Fibroblast of skin of left quadriceps (primary cell): ENCODE measurements around the gene CINP.

Experiments
- DNase-seq, 2 experiments: peaks; one replicate each; pipeline ENCODE4 v3.0.0-alpha.2; 2013; ENCODE audit warnings: low read depth in 2 of 2

The CINP gene

DNA sequence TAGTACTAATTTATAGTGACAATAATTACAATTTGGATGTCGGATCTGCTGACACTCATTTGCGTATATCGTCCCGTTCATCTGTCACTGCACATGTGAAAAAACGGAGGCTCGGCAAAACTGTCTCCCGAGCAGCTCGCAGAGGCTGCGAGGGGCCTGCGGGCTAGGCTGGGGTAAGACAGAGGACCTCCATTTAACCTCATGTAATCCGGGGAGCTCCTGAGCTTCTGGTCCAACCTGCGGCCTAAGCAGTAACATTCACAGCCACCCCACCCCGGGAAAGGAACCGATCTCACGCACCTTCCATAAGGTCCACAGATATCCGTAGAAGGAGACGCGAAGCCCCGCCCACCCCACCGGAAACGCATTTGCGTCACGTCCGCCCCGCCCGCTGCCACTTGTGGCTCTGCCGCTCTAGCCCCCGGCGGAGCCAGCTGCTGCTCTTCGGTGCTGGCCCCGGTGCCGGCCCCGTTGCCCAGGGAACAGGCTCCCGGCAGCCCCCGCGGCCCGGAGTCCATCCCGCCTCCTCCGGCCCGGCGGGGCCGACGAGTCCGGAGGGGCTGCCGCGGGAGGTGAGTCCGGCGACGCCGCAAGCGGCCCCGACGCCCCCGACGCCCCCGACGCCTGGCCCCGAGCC, at the start of gene CINP, which contains the start of gene TECPR2:
Gene CINP, minus strand, starts transcription at position 346 of the 637 bp plus-strand sequence. Its CDS starts 39 bp downstream, at position 307.
Gene TECPR2, plus strand, starts transcription at position 397 of the 637 bp plus-strand sequence. CDS start 13,781 bp downstream, outside the sequence.
- peak; percentile 84 for DNase-seq

DNA sequence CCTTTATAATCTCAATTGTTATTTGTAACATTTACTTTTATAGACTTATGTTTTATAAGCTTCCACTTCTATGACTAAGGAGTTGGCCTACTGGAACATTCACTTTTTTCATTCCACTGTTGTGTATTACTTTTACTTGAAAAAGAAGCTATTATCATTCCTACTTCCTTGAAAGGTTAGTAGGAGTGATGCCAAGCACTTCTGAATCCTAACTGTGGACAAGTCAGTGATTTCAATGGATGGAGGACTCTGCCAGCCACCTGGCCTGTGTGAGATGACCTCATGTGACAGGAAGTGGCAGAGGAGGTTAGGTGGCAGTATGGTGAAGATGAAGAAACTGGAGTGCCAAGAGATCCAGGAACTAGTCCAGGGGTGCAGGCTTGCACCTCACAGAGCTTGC, 46.0 kb upstream of the CINP start:
- DNase-seq, result no peak

DNA sequence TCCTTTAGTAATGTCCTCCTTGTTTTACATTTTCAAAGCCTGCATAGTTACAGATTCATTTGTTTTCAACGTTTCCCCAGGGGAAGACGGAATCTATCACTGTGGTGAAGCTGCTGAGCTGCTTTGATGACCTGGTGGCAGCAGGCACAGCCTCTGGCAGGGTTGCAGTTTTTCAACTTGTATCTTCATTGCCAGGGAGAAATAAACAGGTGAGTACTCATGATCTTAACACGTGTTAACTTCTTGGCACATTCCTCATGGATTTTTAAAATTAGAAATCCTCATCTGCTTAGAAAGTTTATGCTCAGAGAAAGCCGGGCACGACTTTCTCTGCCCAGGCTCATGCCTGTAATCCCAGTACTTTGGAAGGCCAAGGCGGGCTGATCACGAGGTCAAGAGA, 44.6 kb upstream of the CINP start:
- DNase-seq, result no peak

DNA sequence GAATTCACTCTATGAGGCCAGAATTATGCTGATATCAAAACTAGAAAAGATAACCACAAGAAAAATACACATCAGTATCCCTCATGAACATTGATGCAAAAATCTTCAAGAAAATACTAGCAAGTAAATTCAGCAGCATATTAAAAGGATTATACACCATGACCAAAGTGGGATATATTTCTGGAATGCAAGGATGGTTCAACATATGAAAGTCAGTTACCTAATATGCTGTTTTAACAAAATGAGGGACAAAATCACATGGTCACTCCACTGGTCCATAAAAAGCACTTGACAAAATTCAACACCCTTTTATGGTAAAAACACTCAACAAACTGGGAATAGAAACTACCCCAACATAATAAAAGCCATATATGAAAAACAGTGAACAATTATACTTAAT, 40.3 kb upstream of the CINP start:
- no peak for DNase-seq

DNA sequence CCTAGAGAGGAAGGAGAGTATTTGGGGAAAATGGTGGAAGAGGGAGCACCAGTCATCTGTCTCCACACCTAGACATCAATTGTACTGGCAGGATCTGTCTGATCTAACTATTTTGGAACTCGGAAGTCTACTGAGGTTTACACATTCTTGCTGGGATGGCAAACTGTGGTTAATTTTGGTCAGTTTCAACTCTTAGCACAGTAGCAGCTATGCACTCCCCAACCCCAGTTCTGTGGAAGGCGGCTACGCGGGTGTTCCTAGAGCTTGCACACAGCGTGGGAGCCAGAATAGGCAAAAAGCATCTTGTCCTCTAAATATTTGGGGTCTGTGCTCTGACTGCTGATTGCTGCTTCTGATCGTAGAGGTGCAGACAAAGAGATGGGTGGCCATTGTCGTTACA, 33.8 kb upstream of the CINP start:
- peak; percentile 9 to 10 for DNase-seq

DNA sequence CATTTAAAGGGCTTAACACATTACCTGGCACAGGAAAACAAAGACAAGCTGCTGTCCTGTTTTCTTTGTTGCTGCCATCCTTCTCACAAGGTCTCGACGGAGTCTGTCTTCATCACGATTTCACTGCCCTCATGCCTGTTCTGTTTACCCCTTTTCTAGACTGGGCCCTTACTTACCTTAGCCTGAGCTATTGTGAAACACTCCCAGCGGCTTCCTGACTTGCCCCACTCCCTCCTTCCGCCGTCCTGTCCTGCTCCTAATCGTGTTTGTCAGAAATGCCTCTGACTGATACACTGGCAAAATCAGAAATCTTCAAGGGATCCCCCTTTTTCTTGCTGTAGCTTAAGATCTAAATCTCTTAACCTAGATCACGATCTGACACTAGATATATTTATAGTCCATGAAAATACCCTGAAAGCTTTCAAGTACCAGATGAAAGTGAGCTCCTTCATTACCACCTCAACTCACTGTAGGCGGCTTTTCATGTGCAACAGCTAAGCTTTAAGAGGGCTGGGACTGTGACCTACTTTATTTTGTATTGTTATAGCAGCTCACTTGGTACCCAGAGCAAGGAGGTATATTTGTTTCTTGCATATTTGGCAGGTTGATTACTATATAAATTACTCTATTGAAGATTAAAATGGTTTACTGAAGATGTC, 32.2 kb upstream of the CINP start:
- no peak for DNase-seq

DNA sequence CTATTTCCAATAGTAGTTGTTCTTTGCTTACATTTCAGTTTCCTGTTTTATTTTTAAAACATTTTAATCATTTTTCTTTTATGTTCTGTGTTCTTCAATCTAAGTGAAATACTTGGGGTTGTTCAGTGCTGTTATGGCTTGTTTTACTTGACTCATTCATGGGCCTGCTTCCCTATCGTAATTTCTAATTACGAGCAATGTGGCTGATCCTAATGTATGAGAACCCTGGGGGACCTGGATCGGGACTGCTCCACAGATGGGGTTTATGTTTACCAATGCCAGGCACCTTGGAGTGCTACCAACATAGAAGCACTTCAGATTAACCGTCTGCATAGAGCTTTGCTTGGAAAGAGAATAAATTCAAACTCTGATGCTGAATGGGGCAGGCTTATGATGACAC, 29.8 kb upstream of the CINP start:
- DNase-seq, result no peak

DNA sequence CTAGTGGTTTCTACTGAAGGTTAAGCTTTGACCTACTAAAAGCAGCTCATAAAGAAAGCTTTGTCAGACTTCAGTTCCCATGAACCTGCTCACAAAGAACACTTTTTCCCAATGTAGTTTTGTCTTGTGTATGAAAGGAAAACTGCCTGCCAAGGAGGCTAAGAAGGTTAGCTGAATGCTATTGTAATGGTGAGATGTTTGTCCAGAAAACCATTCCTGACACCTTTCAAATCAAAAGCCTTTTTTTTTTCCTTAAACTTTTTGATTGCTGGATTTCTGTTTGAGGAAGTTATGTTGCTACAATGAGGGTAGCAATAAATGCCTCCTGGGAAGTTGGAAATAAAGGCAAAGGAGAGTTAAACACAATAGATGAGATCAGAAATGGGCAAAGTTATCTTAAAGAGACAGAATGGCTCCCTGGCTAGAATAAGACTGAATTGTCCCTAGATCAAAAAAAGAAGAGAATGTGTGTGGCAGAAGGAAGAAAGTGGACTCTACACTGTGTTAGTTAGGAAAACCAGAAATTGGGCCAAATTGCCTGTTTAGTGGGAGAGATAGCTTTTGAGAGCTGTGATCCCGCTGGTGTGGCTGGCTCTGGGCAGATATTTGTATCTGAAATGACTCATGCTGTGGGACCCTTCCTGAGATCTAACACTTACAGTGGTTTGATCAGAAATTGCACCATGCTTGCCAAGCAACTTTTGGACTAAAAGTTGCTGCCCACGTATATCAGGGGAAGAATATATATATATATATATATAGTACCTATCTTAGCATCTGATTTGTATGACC, 27.6 kb upstream of the CINP start:
- DNase-seq, result no peak

DNA sequence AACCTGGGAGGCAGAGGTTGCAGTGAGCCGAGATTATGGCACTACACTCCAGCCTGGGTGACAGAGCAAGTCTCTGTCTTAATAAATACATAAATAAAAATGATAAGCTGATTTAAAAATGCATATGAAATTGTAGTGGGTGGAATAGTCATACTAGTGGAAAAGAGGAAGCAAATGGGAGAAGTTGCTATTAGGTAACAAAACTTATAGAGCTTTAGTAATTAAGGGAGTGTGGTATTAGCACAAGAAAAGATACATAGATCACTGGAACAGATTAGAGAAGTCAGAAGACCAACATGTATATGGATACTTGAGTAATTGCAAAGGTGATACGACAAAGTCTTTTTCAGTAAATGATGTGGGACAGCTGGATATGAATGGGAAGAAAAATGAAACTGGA, 26.6 kb upstream of the CINP start:
- DNase-seq, result no peak

DNA sequence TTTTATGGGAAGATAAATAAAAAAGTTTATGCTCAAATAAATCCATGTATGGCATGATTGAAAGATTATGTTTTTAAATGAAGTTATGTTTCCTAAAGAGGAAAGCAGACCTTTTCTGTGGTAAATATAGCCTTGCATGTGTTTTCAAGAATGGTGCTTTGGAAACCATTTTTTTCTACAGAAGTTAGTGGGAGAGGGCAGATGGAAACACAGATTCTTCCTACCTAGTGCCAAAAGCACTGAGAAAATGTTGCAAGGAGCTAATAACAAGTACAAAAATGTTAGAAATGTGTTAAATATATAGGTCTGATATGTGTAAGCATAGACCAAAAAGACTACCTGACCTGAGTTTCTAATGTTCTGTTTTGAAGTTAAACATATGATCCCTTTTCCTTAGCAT, 24.4 kb upstream of the CINP start:
- no peak for DNase-seq

DNA sequence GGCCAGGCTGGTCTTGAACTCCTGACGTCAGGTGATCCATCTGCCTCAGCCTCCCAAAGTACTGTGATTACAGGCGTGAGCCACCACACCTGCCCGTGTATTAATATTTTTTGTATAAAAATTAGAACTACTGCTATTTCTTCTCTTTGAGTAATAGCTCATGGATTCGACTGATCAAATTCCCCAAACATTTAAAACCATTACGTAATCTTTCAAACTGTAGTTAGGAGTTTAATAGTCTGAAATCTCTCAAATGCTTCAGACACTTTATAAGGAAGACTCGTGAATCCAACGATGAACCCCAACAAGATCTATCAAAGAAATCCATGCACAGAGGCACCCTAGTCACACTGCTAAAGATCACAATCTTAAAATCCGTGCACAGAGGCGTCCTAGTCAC, 16.1 kb upstream of the CINP start:
- no peak for DNase-seq

DNA sequence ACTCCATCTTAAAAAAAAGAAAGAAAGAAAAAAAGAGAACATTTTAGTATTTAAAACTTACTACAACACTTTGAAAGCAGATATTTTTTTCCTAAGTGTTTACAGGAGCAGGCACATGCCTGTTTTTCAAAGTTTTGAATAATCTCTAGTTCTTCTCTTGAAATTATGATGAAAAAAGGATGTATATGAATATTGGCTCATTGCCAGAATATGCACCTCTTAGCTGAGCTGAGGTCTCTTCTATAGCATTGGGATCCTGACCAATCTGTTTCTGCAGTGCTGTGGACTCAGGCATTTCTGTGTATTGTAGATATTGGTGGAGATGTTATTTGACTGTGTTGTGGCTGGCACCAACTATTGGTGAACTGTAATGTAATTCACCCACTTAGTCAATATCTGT, 15.0 kb upstream of the CINP start:
- DNase-seq, result no peak

DNA sequence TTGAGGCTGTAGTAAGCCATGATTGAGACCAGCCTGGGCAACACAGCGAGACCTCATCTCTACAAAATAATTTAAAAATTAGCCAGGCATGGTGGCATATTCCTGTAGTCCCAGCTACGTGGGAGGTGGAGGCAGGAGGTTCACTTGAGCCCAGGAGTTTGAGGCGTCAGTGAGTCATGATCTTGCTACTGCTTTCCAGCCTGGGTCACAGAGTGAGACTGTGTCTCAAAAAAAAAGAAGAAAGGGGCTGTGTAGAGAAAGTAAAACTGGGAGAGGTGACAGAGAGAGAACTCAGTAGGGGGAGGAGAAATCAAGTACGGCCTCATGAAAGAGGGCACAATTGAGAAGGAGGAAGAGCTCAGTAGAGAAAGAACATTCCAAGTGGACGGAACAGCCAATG, 12.4 kb upstream of the CINP start:
- no peak for DNase-seq

DNA sequence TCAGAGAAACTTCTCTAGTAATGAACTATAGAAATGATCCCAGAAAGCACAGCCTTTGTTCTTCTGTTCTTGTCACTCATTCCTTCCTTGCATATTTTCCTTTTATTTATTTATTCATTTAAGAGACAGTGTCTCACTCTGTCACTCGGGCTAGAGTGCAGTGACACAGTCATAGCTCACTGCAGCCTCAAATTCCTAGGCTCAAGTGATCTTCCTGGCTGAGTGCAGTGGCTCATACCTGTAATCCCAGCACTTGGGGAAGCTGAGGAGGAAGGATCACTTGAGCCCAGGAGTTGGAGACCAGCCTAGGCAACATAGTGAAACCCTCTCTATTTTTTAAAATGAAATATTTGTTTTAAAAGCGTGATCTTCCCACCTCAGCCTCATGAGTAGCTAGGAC, 11.6 kb upstream of the CINP start:
- no peak for DNase-seq

DNA sequence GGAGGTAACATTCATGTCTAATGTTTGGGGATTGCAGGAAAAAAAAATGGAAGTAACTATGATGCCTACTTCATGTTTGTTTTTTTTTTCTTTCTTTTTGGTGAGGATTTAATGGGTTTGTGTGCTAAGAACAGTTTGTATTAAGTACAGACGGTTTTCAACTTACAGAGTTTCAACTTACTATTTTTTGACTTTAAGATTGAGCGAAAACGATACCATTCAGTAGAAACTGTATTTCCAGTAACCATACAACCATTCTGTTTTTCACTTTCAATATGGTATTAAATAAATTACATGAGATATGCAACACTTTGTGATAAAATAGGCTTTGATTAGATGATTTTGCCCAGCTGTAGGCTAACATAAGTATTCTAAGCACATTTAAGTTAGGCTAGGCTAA, 10.4 kb upstream of the CINP start:
- DNase-seq, result no peak

DNA sequence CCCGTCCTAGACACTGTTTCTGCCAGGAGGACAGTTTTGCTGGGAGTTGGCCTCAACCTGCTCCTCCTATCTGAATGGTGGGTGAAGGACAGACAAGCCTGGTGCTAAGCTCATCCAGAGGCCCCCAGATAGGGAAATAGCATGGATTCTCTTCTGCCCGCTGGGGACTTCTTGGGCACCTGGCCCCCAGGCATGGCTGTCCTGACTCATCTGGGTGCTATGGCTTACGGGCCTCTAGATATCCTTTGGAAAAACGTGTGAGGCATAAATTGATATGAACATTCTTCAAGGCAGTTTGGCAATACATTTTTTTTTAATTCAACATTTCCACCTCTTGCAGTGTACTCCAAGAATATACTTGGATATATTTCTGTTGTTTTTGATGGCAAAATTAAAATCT, 8.7 kb upstream of the CINP start:
- no peak for DNase-seq

DNA sequence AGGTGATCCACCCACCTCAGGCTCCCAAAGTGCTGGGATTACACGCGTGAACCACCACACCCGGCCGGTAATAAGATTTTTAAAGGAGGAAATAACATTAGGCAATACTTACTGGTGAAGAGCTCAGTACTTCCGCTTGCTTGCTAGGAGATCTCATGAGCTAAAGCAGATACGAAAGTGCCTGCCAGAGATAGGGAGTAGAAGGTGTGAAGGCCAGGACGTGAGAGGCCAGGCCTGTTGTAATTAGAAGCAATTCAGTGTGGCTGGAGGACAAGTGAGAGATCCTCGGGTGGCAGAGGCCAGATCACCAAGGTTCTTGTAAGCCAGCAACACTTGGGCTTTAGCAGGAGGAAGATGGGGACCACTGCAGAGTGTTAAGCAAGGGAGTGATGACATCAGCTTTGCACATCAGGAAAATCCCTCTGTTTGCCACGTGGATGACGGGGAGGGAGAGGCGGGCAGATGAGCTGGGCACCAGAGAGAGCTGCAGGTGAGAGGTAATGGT, 7.7 kb upstream of the CINP start:
- no peak for DNase-seq

DNA sequence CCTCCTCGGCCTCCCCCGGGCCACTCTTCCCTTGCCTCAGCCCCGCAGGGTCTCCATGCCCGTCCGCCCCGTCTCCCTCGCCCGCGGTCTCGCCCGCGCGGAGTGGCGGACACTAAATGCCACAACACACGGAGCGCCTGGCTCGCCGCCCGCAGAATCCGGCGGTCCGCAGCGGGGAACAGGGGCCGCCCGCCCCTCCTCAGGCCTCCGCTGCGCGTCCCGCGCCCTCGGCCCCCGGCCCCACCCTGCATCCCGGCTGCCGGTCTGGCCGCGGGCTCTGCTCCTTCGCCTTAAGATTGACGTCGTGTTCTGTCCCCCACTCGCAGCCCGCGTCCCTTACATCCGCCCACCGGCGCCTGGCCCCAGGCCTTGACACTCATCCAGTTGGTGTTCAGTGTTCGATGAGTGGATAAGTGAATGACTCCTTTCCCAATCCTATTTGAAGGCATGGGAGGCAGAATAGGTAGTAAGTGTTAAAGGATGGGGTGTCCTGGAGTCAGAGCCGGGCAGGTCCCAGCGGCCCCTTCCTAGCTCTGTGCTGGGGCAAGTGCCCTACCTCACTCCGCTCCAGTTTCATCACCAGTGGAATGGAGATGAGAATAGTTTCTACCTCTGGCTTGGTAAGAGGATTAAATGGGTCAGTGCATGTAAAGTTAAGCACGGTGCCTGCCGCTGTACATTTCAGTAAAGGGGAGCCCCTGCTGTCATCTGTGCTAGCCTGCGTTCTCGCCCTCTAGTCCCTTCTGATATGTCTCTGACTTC, 673 bp upstream of the CINP start:
- peak in 1 of 2 experiments; percentile 5 for DNase-seq

DNA sequence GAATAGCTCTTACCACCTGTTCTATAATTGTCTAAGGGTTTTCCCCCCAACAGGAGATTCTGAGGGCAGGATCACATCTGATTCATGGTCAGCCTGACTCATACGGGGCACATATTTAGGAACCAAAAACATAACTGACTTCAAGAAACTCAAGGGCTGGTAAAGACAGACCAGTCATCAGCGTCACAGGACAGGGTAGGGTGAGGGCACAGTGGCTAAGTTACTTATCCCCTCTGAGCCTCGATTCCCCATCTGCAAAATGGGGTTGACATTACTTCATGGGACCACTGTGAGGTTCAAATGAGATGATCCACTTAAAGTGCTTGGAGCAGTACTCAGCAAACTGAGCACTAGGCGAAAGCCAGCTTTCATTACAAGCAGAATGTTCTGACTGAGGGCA, 606 bp downstream of the CINP start:
- no peak for DNase-seq

DNA sequence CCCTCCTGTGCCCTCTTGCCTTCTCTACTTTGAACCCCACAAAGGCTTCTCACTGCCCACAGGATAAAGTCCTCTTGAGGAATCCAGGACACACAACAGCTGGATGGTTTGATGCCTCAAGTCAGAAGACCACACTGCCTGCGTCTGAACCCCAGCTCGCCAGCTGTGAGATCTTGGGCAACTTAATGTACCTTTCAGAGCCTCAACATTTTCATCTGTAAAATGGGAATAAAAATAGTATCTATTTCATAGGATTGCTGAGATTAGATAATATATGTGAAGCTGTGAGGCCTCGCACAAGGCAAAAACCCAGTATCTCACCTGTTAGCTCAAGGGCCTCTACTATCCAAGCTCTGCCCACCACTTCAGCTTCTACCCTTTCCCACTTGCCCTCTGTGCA, 2.3 kb downstream of the CINP start:
- DNase-seq, result no peak

DNA sequence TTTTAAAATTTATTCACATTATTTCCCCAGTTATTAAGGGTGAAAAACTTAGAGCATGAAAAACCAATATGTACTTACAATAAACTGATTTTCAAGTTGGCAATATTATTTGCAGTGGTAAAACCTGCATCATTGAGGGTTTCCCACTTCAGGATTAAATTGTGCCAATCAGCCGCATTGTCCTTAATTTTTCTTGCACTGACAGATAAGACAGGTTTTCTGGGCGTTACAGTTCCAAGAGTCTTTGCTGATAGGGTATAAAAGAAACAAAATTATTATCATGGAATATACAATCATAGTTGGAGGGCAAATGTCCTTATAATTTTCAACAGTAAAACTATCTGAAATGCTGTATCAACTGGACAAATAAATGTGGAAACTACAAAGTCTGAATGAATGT, 3.3 kb downstream of the CINP start:
- no peak for DNase-seq

DNA sequence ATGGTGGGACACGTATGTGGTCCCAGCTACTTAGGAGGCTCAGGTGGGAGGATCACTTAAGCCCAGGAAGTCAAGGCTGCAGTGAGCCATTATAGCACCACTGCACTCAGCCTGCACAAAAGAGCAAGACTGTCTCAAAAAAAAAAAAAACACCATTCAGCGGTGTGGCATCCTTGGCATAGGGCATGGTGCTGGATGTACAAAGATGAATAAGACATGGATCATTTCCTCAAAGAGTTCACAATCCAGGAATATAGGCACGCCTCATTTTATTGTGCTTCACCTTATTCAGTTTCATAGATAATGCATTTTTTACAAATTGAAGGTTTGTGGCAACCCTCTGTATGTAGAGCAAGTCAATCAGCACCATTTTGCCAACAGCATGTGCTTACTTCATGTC, 6.4 kb downstream of the CINP start:
- DNase-seq, result no peak
